Epithelial cell of proximal tubule (primary cell): ENCODE data around the gene DCAF12L2. TPM values are rescaled to one million over a fixed set of nuclear protein-coding genes. Genes with fewer than 3 reads are reported as not detected.
A peak's percentile ranks its signal among the peaks of the same experiment; 100 is the strongest.

Experiments
- DNase-seq: peaks from one replicate; pipeline ENCODE4 v3.0.0-alpha.2; 2011; ENCODE audit warnings: low read depth
- H3K4me3 ChIP-seq: 2 replicates; pipeline ENCODE4 v1.5.1; 2011; ENCODE audit warnings: low read depth, mild to moderate bottlenecking, low read length
- CTCF ChIP-seq: conservative IDR thresholded peaks from 2 replicates; pipeline ENCODE4 v1.5.1; 2012; ENCODE audit warnings: low read depth, mild to moderate bottlenecking, low read length
- total RNA-seq: library from RNA; depleted of rRNA; stranded (reverse); fragments of >200 nt; gene quantifications from 2 replicates; pipeline ENCODE4 v1.2.3, GENCODE V29; 2015

The DCAF12L2 gene
- total RNA-seq, 1 donor from 2014 or later, result 0.06 TPM

- no peak for DNase-seq
- H3K4me3 ChIP-seq, result no peak overlapping the region
- TF ChIP-seq CTCF, result no peak
These were observed 1.9 kb downstream of the DCAF12L2 start for GRCh38 chrX:126164226-126164625.

- H3K4me3 ChIP-seq, result no peak overlapping the region
- no peak for TF ChIP-seq CTCF
- DNase-seq, result no peak
These were observed 25.1 kb downstream of the DCAF12L2 start for GRCh38 chrX:126141014-126141413.

DNA sequence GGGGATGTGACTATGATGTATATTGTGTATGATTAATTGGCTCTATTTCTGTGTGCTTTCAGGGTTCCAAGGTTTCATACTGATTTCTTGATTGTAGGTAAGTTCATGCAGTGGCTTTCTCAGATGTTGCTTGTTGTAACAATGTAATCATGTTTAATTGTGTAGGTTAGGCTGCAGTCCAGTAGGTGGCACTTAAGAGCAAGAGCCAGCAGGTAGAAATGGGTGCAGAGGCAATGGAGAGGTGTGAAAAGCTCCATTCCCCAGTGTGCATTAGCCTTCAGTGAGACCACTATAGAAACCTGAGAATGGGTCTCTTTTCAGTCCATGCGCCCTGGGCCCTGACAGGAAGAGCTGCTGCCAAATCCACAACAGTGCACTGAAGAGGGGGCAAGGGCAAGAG lies 28.2 kb downstream of the DCAF12L2 start:
- H3K4me3 ChIP-seq, result no peak overlapping the region
- DNase-seq, result no peak
- peak; percentile 63 for TF ChIP-seq CTCF

DNA sequence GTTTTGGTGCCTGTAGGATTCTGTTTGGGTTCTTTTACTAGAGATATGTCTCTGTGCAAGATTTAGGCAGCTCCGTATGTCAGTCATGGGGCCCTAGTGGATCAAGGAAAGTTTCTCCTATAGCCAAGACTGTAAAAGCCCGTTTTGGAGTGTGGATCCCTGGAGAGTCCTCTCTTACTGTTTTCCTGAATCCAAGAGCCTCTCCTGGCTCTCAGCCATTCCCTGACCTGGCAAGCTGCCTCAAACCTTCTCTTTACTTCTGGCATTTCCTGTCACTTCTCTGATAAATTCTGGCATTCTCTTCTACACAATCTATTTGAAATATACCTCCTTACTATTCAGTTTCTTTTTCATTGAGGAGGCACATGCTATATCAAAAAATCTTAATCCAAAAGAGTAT lies 41.4 kb downstream of the DCAF12L2 start:
- no peak for TF ChIP-seq CTCF
- H3K4me3 ChIP-seq, result no peak overlapping the region
- no peak for DNase-seq
